ENCODE data around the gene ARID4A. TPM values are rescaled to one million over a fixed set of nuclear protein-coding genes. Genes with fewer than 3 reads are reported as not detected.

Gene ARID4A
- total RNA-seq, 3 donors from 2014 or later = 26.3 to 34.6 (median 30.5) TPM

DNA sequence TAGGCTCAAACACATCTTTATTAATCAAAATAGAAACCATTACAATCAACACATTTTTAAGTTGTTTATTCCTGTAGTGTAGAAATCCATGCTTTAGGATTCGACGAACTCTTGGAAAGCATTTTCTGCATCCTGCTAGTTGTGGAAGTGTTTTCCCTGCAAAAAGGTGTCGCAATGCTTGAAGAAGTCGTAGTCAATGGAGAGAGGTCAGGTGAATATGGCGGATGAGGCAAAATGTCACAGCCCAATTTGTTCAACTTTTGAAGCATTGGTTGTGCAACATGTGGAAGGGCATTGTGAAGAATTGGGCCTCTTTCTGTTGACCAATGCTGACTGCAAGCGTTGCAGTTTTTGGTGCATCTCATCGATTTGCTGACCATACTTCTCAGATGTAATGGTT lies 4.2 kb upstream of the ARID4A start:
- Histone ChIP-seq H3K4me3 (no peak overlapping the region), H3K4me1 (ENCODE audit: low read depth) (peaks cover 19% of the 10 kb centered on the region), H3K36me3 (ENCODE audit: low read depth) (peaks cover 8% of the 10 kb centered on the region), H3K9me3 (no peaks in the 10 kb centered on the region)
- TF ChIP-seq, protein P1, sequence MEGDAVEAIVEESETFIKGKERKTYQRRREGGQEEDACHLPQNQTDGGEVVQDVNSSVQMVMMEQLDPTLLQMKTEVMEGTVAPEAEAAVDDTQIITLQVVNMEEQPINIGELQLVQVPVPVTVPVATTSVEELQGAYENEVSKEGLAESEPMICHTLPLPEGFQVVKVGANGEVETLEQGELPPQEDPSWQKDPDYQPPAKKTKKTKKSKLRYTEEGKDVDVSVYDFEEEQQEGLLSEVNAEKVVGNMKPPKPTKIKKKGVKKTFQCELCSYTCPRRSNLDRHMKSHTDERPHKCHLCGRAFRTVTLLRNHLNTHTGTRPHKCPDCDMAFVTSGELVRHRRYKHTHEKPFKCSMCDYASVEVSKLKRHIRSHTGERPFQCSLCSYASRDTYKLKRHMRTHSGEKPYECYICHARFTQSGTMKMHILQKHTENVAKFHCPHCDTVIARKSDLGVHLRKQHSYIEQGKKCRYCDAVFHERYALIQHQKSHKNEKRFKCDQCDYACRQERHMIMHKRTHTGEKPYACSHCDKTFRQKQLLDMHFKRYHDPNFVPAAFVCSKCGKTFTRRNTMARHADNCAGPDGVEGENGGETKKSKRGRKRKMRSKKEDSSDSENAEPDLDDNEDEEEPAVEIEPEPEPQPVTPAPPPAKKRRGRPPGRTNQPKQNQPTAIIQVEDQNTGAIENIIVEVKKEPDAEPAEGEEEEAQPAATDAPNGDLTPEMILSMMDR (IDR thresholded peaks at IDR 0.05) = no peak
- DNase-seq = no peak
- intact Hi-C loops (cut with DNase I, micrococcal nuclease) = no loop called here
- ATAC-seq = no peak

DNA sequence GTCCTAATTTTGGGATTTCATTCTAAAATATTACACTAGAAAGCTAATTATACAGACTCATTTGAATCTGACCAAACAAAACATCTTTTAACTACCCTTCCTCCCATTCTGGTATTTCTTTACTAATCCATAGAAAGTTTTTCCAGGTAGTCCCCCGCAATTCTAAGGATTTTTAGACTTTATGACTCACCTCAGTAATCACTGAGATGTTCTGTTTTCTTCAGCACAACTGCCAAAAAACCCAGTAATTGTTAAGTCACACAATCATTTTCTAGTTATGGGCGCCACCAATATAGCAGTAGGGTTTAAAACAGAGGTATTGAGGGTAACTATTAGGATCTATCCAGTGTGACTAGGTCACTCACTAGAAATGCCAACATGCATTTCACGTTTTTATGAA lies 1.6 kb upstream of the ARID4A start:
- ATAC-seq = no peak
- Histone ChIP-seq H3K4me1 (ENCODE audit: low read depth) (peaks cover 29% of the 10 kb centered on the region), H3K36me3 (ENCODE audit: low read depth) (peaks cover 8% of the 10 kb centered on the region), H3K9me3 (no peaks in the 10 kb centered on the region), H3K4me3 (no peak overlapping the region)
- DNase-seq = no peak
- TF ChIP-seq, protein P1 (IDR thresholded peaks at IDR 0.05) = no peak
- intact Hi-C loops (cut with DNase I, micrococcal nuclease) = no loop called here

DNA sequence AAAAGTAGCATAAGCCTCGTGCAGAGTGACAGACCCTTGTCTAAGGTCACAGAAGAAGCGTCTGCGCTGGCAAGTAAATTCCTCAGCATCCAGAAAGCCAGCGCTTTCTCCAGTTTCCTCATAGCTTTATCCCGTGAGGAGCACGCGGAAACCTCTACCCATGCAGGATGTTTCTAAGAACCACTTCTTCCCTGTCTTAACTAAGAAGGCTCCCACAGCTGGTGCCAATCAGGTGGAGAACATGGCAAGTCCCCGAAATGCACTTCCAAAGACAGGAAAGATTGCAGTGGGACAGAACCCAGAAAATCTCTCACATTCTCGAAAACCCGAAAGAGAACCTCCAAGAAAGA lies 968 bp upstream of the ARID4A start:
- peaks cover 29% of the 10 kb centered on the region for H3K4me1 ChIP-seq (ENCODE audit: low read depth)
- H3K9me3 ChIP-seq = no peaks in the 10 kb centered on the region
- H3K4me3 ChIP-seq = peak overlapping the region; percentile 97
- peaks cover 8% of the 10 kb centered on the region for H3K36me3 ChIP-seq (ENCODE audit: low read depth)
- TF ChIP-seq, protein P1 (IDR thresholded peaks at IDR 0.05) = no peak
- ATAC-seq (peak; percentile 7), DNase-seq (no peak)
- intact Hi-C loops (cut with DNase I, micrococcal nuclease) = no loop called here

DNA sequence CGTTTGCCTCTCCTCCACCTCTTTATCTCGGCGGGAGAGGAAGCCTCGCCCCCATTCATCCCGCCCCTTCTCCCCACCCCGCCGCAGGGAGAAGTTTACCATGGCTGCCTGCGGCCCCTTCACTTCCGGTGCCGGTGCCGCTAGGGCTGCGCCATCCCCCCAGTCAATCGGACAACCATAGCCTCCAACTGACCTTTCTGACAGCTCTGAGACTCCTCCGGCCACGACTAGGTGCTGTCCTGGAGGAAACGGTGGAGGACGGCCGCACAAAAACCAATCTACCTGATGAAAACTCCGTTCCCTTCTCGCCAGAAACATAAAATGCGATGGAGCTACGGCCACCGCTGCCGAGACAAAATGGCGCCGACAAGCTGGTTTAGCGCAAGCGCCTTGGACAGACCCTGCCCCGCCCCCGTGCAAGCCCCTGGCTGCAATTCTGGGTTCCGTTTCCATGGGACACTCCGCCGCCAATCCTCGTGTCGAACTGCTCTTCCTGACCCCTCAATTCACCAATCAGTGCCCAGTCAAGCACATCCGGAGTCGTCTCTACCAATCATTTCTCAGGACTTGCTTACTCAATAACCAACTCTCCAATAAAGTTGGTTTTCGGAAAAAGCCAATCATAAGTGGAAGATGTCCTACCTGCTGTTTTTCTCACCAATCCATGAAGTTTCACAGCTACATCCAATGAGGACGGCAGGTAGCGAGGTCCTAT lies 436 bp upstream of the ARID4A start:
- H3K4me1 ChIP-seq (ENCODE audit: low read depth) = peaks cover 29% of the 10 kb centered on the region

DNA sequence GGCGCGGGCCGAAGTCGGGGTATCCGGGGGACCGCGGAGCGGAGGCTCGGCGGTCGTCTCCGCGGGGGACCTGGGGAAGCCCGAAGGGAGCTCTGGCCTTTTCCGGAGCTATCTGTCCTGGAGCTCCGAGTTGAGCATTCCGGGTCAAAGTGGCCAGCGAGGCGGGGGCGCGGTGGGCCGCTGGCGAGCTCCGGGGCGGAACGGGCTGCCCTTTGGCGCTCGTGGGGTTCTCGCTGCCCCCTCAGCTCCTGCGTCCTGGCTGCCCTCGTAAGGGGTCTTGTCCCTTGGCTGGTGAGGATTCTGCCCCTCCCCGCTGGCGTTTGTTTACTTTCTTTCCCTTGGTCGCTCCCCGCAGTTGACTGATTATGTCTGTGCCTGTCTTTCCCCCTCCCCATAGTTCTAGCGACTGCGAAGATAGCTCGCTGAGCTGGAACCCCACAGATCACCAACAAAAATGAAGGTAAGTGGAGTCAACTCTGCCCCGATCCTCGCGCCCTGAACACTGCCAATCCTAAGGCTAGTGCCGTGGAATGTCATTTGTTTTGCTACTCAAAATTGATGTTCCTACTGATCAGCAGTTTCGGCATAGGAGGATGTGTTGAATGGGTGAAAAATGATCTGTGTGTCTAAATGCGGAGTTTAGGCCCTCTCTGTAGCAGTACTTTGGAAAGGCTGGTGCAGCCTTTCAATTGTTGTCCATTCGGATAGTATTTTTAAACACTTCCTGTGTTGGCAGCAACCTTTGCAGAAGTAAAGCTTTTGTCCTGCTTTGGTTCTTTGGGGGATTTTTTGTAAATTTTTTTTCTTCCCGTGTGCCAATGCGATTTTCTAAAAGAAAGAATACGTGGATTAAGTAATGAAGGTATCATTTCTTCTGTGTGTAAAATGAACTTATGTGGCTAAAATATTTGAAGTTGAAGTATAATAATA lies 1.3 kb downstream of the ARID4A start:
- Histone ChIP-seq H3K4me1 (ENCODE audit: low read depth) (peaks cover 29% of the 10 kb centered on the region), H3K36me3 (ENCODE audit: low read depth) (peaks cover 8% of the 10 kb centered on the region)

More for the DNA sequence above, 436 bp upstream of the ARID4A start:
- Histone ChIP-seq H3K36me3 (ENCODE audit: low read depth) (peaks cover 8% of the 10 kb centered on the region), H3K4me3 (peak overlapping the region; percentile 97), H3K9me3 (no peaks in the 10 kb centered on the region)
- ATAC-seq (peak; percentile 92), DNase-seq (peak; percentile 98 to 99 (median 99))
- TF ChIP-seq, protein P1 (IDR thresholded peaks at IDR 0.05) = peak; percentile 14
- intact Hi-C loops (cut with DNase I, micrococcal nuclease) = no loop called here

More for the DNA sequence above, 1.3 kb downstream of the ARID4A start:
- DNase-seq = peak in 2 of 3 donors; percentile 46 to 67
- H3K4me3 ChIP-seq = peak overlapping the region; percentile 97
- intact Hi-C loops (cut with DNase I, micrococcal nuclease) = no loop called here
- ATAC-seq = no peak
- no peaks in the 10 kb centered on the region for H3K9me3 ChIP-seq
- TF ChIP-seq, protein P1 (IDR thresholded peaks at IDR 0.05) = no peak

All from mucosa of descending colon (tissue), 3 donors.